Natural killer cell (primary cell): ENCODE measurements around the gene MYO1G. TPM values are rescaled to one million over a fixed set of nuclear protein-coding genes. Genes with fewer than 3 reads are reported as not detected.

Experiments used
- ATAC-seq, 3 donors: fragments of 150-1000 bp in 2 of 3; fragments of 200-7000 bp in 1 of 3; cut with Tn5 transposase; 1 replicate in 1 of 3; 2 replicates in 2 of 3; pipeline ENCODE4 v1.10.0; 2021; ENCODE audit warnings: mild to moderate bottlenecking in 2 of 3, moderate library complexity in 2 of 3
- DNase-seq, 2 donors: peaks; one replicate each; pipeline versions ENCODE4 v3.0.0 to v3.0.0-alpha.2; 2013 to 2021; ENCODE audit warnings: mixed read lengths in 1 of 2
- H3K27ac ChIP-seq: one replicate; pipeline ENCODE4 v1.5.1; 2013; ENCODE audit warnings: mild to moderate bottlenecking, low read length
- H3K27me3 ChIP-seq: one replicate; pipeline ENCODE4 v1.6.1; 2013; ENCODE audit warnings: low read length; ENCODE audit not compliant: control insufficient read depth, insufficient read depth
- H3K36me3 ChIP-seq: one replicate; pipeline ENCODE4 v1.6.1; 2013; ENCODE audit warnings: low read length; ENCODE audit not compliant: control insufficient read depth, insufficient read depth
- H3K4me1 ChIP-seq: one replicate; pipeline ENCODE4 v1.6.1; 2013; ENCODE audit warnings: low read length; ENCODE audit not compliant: control insufficient read depth, insufficient read depth
- H3K4me3 ChIP-seq: one replicate; pipeline ENCODE4 v1.5.1; 2013; ENCODE audit warnings: low read length
- H3K9me3 ChIP-seq: one replicate; pipeline ENCODE4 v1.6.1; 2013; ENCODE audit warnings: low read length; ENCODE audit not compliant: control insufficient read depth, insufficient read depth
- H3K27ac Mint-ChIP-seq, 2 donors: one replicate each; pipeline ENCODE4 v1.8.0; 2022; ENCODE audit warnings: mild to moderate bottlenecking in 2 of 2, mixed read lengths in 2 of 2, moderate library complexity in 1 of 2
- H3K27me3 Mint-ChIP-seq, 2 donors: one replicate each; pipeline ENCODE4 v1.8.0; 2022; ENCODE audit warnings: low read depth in 2 of 2, mixed read lengths in 2 of 2
- H3K36me3 Mint-ChIP-seq: one replicate; pipeline ENCODE4 v1.8.0; 2022; ENCODE audit warnings: mixed read lengths
- H3K4me1 Mint-ChIP-seq, 2 donors: one replicate each; pipeline ENCODE4 v1.8.0; 2022; ENCODE audit warnings: mixed read lengths in 2 of 2
- H3K4me3 Mint-ChIP-seq: one replicate; pipeline ENCODE4 v1.8.0; 2022; ENCODE audit warnings: mild to moderate bottlenecking, moderate library complexity, mixed read lengths
- H3K9me3 Mint-ChIP-seq, 2 donors: one replicate each; pipeline ENCODE4 v1.8.0; 2022; ENCODE audit warnings: mixed read lengths in 2 of 2
- CTCF ChIP-seq: fragments of 200-600 bp; IDR thresholded peaks from one replicate; pipeline ENCODE4 v1.8.0; 2022; ENCODE audit warnings: antibody characterized with exemption
- WGBS: methylation state at CpG from one replicate; pipeline ENCODE4 v1.1.7; 2013; ENCODE audit warnings: missing lambda C conversion rate; ENCODE audit not compliant: insufficient coverage; 5-methylcytosine and 5-hydroxymethylcytosine counted together
- intact Hi-C: fragments of 100-400 bp; cut with micrococcal nuclease; formaldehyde crosslinking; loops from one replicate; pipeline ENCODE4 v1.14.2; 2022
- total RNA-seq, 4 donors: library from RNA; stranded (reverse); fragments of 120-200 nt in 1 of 4; gene quantifications; one replicate each; pipeline versions ENCODE4 v1.2.3 to v1.2.4, GENCODE V29; 2013 to 2022

MYO1G gene
- total RNA-seq, 3 donors from 2014 or later (not counting 1 experiment from before 2014, with no cell fraction given), result 371 to 470 (median 429) TPM

GRCh38 chr7:44953156-44953555 is 25.7 kb downstream of the MYO1G start:
- no peak overlapping the region for H3K4me3 ChIP-seq
- peaks cover 2% of the 10 kb centered on the region for H3K27me3 ChIP-seq
- no peak for TF ChIP-seq CTCF
- no peaks in the 10 kb centered on the region for H3K9me3 Mint-ChIP-seq
- no peaks in the 10 kb centered on the region for H3K9me3 ChIP-seq
- H3K4me1 ChIP-seq, result peaks cover 16% of the 10 kb centered on the region
- peaks cover 21% of the 10 kb centered on the region in 2 donors for H3K4me1 Mint-ChIP-seq
- no peak for DNase-seq
- H3K4me3 Mint-ChIP-seq, result no peak overlapping the region
- WGBS, result 86% methylated on average over 2 of the region's 2 CpGs
- H3K27me3 Mint-ChIP-seq, result peaks cover 4 to 5% of the 10 kb centered on the region in 2 donors
- ATAC-seq, result no peak
- no peak overlapping the region for H3K27ac ChIP-seq
- H3K27ac Mint-ChIP-seq, result no peak overlapping the region
- no peaks in the 10 kb centered on the region for H3K36me3 Mint-ChIP-seq
- H3K36me3 ChIP-seq, result no peaks in the 10 kb centered on the region
- intact Hi-C loops, result no loop called here

GRCh38 chr7:44949303-44949702 is 29.5 kb downstream of the MYO1G start:
- intact Hi-C loops, result no loop called here
- Histone ChIP-seq H3K36me3 (no peaks in the 10 kb centered on the region), H3K9me3 (no peaks in the 10 kb centered on the region), H3K4me3 (no peak overlapping the region), H3K4me1 (peaks cover 2% of the 10 kb centered on the region), H3K27ac (no peak overlapping the region), H3K27me3 (peaks cover 2% of the 10 kb centered on the region)
- Mint-ChIP-seq H3K36me3 (no peaks in the 10 kb centered on the region), H3K9me3 (no peaks in the 10 kb centered on the region), H3K4me3 (no peak overlapping the region), H3K27ac (no peak overlapping the region), H3K27me3 (peaks cover 4 to 7% of the 10 kb centered on the region in 2 donors), H3K4me1 (peaks cover 3 to 5% of the 10 kb centered on the region in 2 donors)
- DNase-seq, result no peak
- no peak for TF ChIP-seq CTCF
- 94% methylated on average over 2 of the region's 2 CpGs for WGBS
- no peak for ATAC-seq

- TF ChIP-seq CTCF, result no peak
- Histone ChIP-seq H3K9me3 (no peaks in the 10 kb centered on the region), H3K27me3 (peaks cover 2% of the 10 kb centered on the region), H3K27ac (no peak overlapping the region), H3K4me1 (no peaks in the 10 kb centered on the region), H3K36me3 (no peaks in the 10 kb centered on the region), H3K4me3 (no peak overlapping the region)
- H3K9me3 Mint-ChIP-seq, result no peaks in the 10 kb centered on the region
- peaks cover 4 to 6% of the 10 kb centered on the region in 2 donors for H3K27me3 Mint-ChIP-seq
- H3K27ac Mint-ChIP-seq, result no peak overlapping the region
- H3K4me1 Mint-ChIP-seq, result no peaks in the 10 kb centered on the region
- WGBS, result 67% methylated on average over 1 of the region's 1 CpG
- H3K36me3 Mint-ChIP-seq, result no peaks in the 10 kb centered on the region
- ATAC-seq, result no peak
- intact Hi-C loops, result no loop called here
- DNase-seq, result no peak
- H3K4me3 Mint-ChIP-seq, result no peak overlapping the region
These were observed 33.3 kb downstream of the MYO1G start for GRCh38 chr7:44945479-44945878.

- peaks cover 4% of the 10 kb centered on the region in 2 donors for H3K27me3 Mint-ChIP-seq
- H3K4me1 Mint-ChIP-seq, result no peaks in the 10 kb centered on the region
These were observed 34.0 kb downstream of the MYO1G start for GRCh38 chr7:44944821-44945220.

More at GRCh38 chr7:44944821-44945220, 34.0 kb downstream of the MYO1G start:
- no peak for DNase-seq
- WGBS, result 92% methylated on average over 7 of the region's 7 CpGs
- H3K27me3 ChIP-seq, result no peaks in the 10 kb centered on the region
- no peaks in the 10 kb centered on the region for H3K36me3 ChIP-seq
- no peak for TF ChIP-seq CTCF
- no peaks in the 10 kb centered on the region for H3K9me3 Mint-ChIP-seq
- no peak overlapping the region for H3K27ac Mint-ChIP-seq
- H3K36me3 Mint-ChIP-seq, result no peaks in the 10 kb centered on the region
- ATAC-seq, result no peak
- H3K4me1 ChIP-seq, result no peaks in the 10 kb centered on the region
- H3K4me3 Mint-ChIP-seq, result no peak overlapping the region
- no peak overlapping the region for H3K4me3 ChIP-seq
- no peak overlapping the region for H3K27ac ChIP-seq
- no peaks in the 10 kb centered on the region for H3K9me3 ChIP-seq
- intact Hi-C loops, result no loop called here
